T-helper 9 cell (primary cell): ENCODE results near the gene NELL2.
"Not testable (repeated sequence)": the region's sequence is repeated elsewhere in the genome, so short reads cannot be mapped to it uniquely, and the experiment has no call there.

Experiments
- DNase-seq: peaks from one replicate; pipeline ENCODE4 v3.0.0-alpha.2; 2020

NELL2 gene

DNA sequence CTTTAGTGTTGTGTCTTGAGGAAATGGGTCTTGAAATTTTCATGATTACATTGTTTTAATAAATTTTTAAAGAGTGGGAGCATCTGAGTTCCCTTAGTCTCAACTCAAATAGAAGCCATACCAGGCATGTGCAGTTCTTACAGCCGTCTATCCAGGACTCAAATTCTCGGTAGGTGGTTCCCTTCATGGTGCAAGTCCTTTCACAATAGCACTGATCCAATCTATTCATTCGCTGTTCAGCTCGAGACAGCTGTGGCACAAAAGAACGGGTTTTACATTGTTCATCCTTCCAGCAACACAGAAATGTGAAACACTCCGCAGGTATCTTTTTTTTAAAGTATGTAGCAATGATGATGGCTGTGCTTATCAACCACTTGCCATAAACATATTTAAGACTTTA, 100.2 kb downstream of the NELL2 start:
- no peak for DNase-seq

DNA sequence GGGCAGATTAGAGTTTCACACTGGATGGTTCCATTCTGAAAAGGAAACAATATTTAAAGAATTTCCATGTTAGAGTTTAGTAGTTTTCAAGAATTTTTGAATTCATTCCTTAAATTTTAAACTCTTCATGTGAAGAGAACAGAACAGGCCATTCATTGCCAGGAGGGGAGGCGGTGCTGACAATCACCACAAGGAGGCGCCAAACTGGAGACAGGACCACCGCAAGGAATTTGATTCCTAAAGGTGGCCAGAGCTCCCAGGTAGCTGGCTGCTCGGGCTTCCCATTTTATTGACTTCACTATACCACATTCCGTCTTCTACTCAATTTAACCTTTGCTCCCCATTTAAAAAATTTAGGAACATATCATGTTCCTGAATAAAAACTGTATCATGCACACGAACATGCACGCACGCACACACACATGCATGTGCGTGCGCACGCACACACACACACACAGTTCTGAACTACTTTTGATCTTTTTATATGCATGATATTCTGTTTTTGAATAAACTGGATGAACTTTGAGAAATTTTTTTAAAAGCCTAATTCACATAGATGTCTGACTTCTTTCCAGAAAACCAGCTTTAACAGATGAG, 101.2 kb downstream of the NELL2 start:
- DNase-seq = peak; percentile 68

DNA sequence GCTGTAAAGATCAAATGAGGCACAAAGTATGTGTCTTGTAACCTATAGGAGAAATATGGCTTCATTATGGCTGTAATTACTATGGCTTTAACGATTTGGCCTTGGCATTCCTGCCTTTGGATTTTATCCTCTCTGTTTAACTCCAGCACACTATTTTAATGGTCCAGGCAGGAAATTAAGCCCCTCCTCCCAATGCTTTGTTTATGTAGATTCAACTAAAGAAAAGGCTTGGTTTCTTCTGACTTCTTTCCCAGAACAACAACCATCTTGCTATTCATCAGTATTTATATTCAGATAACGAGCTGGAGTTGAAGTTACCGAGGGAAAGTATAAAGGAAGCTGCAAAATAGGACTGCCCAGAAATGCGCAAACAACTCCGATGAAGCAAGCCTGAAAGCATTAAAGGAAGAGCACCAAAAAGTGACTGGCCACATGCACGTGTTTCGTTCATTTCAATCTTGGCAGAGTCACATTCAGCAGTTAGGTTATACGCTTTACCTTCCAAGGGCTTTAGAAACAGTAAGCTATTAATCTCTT, 104.6 kb downstream of the NELL2 start:
- DNase-seq = no peak

DNA sequence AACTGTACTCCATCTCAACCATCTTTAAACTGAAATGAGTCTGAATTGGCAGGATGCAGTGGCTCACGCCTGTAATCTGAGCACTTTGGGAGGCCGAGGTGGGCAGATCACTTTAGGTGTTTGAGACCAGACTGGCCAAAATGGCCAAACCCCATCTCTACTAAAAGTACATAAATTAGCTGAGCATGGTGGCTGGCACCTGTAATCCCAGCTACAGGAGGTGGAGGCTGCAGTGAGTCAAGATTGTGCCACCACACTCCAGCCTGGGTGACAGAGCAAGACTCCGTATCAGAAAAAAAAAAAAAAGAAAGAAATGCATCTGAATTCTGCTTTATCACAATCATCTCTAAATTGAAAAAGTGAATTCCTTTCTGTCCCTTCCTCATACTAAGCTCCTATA, 110.3 kb downstream of the NELL2 start:
- DNase-seq = no peak

DNA sequence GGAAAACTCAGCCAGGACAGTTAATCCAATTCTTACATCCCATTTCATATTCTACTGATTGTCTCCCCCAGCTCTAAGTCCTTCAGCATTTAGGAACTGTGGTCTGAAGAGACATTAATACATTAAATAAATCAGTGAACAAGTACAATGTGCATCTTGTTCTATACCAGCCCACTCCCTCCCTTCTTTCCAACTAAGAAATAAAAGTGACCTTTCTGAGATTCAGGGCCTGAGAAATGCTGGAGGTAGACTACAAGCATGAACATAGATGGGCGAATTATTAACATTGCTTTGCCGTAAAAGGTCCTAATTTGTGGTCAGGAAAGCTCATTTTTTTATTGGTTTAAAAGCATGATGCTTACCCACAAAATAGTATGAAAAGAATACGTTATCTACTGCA, 113.1 kb downstream of the NELL2 start:
- no peak for DNase-seq

DNA sequence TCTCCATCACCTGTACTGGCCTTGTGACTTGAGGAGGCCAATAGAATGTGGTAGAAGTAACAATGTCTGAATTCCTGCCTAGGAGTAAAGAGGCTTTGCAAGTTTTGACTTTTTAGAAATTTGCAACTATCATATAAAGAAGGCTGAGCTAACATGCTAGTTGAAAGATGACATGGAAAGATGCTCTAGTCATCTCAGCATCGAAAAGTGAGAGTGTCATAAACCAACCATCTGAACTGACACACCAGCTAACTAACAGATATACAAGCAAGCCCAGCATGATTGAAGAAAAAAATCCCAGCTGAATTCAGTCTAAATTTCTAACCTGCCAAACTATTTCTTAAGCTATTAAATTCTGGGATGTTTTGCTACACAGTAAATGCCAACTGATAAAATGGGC, 116.8 kb downstream of the NELL2 start:
- no peak for DNase-seq

DNA sequence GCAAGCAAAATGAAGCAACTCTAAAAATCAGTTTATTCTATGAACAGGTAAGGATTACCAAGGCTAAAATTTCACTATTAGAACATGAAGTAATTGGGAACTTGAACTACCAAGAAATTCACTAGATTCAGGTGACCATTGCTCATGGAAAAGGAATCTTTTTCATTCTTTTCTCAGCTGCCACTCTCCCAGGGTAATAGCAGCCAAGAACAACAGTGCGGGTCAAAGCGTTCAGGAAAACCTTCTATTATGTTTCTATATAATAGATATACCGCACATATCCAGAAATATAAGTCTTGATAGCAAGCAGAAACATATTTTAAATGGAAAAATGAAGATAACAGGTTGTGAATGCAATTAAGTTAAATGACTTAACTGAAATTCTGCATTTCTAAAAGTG, 125.6 kb downstream of the NELL2 start:
- DNase-seq = no peak

DNA sequence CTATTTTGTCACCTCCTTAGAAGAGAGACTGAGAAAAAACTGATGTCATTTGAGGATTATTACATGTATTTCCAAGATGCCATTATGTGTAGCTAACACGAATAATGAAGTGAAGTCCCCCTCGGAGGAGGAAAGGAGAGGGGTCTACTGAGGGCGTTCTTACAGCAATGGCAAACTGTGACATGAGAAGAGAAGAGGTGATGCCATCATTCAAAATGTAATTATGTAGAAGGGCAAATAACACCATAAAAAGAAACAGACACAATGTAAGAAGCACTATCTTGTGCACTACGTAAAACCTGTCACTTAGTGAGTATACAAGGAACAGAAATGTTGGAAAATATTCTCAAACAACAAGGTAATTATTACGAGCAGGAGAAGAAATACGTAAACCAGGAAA, 126.5 kb downstream of the NELL2 start:
- DNase-seq = no peak

DNA sequence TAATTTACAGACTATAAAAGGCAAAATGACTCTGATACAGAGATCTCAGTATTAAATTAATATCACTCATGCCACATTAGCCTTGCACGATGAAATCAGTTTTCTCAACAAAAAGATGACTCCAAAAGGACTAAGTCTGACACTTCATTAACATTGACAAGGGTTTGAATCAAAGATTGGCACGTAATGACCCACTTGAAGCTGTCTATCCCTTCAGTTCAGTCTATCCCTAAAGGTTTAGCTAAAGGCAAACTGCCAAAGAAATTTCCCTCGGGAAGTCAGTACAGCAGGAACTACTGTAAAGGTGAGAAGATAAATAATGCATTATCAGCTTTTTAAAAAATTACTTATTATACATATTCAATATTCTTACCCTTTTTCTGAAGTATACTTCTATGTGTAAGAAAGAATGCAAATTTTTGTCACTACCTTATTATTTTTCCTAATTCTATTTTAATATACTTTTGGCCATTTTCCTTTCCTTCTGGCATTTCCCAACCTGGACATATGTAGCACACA, 127.1 kb downstream of the NELL2 start:
- DNase-seq = no peak

DNA sequence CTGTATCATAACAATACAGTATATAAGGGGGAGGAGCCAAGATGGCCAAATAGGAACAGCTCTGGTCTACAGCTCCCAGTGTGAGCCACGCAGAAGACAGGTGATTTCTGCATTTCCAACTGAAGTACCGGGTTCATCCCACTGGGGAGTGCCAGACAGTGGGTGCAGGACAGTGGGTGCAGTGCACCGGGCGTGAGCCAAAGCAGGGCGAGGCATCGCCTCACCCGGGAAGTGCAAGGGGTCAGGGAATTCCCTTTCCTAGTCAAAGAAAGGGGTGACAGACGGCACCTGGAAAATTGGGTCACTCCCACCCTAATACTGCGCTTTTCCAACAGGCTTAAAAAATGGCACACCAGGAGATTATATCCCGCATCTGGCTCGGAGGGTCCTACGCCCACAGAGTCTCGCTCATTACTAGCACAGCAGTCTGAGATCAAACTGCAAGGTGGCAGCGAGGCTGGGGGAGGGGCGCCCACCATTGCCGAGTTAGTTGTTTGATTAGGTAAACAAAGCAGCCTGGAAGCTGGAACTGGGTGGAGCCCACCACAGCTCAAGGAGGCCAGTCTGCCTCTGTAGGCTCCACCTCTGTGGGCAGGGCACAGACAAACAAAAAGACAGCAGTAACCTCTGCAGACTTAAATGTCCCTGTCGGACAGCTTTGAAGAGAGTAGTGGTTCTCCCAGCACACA, 134.7 kb downstream of the NELL2 start:
- not testable (repeated sequence) for DNase-seq

DNA sequence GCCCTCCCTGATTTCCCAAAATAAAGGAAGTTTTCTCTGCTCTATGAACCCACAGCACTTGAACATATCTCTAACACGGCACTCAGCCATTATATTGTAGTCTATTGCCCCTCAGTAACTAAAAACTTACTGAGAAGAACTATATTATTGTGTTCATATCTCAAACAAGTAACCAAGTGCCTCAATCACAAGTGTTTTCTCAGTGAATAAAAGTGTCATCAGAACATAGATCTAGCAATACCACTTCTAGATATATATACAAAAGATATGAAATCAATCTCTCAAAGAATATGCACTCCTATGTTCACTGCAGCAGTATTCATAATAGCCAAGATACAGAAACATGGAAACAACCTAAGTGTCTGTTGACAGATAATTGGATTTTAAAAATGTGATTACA, 138.1 kb downstream of the NELL2 start:
- no peak for DNase-seq

DNA sequence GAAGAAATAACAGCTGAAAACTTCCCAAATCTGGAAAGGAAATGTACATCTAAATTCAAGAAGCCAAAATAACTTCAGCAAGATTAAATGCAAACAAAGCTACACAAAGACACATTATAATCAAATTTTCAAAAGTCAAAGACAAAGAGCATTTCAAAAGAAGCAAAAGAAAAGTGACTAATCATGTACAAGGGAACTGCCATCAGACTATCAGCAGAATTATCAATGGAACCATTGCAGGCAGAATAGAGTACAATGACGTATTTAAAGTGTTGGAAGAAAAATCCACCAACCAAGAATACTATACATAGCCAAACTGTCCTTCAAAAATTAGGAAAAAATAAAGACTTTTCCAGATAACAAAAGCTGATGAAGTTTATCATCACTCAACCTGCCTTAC, 147.5 kb downstream of the NELL2 start:
- DNase-seq = no peak

DNA sequence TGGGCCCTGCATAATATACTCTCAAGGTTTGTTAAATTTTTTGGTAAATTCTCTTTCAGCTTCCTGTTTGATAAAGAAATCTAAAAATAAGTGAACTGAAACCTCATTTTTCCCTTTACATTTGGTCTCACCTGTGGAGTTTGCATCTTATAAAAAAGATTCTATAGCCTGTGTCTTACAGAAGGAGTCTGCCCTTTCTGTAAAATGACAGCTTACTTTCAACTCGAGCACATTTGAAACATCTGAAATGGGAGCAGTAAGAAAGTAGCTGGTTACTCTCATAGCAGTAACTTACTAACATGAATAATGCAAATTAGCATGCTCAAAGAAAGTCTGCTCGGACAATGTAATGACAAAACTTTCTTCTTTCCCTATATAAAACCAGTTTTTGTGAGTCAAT, 155.8 kb downstream of the NELL2 start:
- DNase-seq = no peak

DNA sequence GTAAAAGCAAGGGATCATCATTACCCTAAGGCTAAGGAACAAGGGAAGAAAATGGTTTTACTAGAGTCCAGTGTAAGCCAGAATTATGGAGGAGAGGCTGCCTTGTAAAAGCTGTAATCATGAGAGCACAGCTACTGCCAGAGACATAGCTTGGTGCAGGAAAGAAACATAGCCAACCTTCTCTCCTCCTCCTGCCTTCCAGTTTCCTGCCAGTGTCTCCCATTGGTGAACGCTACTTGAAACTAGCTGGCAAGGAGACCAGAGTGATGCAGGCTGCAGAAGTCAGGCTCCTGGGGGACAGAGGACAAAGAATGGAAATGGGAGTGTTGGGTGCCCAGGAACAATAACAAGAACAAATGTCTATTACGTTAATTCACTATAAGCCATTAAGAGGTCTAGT, 158.5 kb downstream of the NELL2 start:
- no peak for DNase-seq

DNA sequence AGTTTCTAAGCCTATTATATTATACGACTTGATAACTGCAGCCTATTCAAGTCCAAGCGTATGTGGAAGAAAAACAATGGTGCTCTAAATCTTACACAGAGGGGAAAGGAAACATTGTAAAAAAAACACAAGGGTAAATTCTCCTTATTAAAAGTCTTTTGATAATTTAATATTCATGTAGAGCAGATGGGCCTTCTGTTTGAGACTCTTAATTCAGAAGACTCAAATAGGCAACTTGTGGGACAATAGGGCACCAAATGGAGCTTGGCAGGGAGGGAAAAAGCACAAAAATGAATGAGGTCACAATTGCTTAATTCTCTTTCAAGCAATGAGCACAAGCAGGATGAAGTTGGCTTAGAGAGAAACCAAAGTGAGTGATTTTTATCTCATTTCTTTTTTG, 159.4 kb downstream of the NELL2 start:
- no peak for DNase-seq

DNA sequence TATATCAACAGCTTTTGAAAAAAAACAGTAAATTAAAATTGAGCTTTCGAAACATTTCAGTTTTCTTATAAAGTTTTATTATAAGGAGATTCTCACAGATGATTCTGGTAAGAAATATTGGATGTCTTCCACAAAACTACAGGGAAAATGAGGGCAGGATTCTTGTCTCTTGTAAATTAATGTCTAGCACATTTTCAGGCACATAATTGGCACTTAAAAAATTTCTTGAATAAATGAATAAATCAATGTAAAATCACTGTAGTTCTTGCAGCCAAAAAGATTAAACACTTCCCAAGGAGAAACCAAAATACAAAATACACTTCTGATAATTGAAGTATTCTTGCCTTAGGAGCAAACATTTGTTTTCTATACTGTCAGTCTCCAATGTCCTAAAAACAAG, 164.4 kb downstream of the NELL2 start:
- DNase-seq = no peak

DNA sequence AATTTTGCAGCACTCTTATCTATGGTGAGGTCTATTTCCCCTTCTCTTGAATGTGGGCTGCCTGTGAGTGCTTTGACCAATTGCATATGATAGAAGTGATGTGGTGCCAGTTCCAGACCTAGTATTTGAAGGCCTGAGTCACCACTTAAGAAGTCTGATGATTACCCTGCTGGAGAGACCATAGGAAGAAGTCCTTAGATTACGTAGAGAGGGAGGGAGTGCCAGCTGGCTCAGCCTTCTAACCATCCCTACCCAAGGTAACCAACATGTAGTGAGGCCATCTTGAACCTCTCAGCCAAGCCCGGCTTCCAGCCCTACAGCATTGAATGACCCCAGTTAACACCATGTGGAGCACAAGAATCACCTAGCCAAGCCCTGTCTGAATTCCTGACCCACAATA, 166.9 kb downstream of the NELL2 start:
- DNase-seq = no peak

DNA sequence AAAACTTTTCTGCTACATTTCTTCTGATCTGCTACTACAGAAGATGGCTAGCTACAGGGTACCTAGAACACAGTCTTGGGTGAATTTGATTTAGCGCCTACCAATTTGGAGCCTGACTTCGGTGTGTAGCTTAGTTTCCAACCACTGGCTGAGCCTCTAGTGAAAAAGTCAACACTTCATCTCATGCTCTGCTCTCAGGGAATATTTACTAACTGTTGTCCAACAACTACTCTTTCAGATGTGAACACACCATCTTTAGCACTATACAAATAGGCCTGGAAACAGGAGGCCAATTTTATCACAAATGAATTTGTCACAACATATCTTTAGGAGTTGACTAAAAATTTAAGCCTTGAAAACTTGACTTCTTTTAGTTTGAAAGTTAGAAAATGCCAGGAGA, 167.9 kb downstream of the NELL2 start:
- DNase-seq = no peak

DNA sequence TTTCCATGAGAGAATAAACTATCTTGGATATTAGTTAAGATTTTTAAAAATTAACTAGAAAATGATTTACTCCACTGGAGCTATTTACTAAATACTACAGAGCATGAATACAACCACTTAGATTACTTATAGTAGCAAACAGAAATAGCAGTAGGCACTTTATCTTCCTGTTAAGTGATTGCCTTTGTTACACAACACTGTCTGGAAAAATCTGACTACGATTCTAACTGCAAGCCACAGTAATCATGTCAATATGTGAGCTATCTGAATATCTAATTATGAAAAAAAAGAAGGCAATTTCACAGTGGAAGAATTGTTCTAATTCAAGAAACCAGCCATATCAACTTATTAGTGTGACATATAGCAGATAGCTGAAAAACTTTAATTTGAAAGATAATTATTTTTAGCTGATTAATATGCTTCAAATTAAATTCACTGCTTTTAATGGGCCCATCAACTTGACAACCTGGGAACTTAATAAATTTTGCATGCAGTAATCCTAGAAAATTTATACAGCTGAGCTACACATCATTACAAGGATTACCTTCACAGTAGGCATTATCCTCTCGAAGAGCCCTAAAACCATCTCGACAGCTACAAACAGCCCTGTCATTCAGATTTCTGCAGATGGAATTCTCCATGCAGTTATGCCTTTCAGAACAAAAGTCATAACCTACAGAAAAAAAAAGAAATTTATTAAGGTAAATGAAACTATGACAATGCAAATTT, 172.8 kb downstream of the NELL2 start:
- no peak for DNase-seq

DNA sequence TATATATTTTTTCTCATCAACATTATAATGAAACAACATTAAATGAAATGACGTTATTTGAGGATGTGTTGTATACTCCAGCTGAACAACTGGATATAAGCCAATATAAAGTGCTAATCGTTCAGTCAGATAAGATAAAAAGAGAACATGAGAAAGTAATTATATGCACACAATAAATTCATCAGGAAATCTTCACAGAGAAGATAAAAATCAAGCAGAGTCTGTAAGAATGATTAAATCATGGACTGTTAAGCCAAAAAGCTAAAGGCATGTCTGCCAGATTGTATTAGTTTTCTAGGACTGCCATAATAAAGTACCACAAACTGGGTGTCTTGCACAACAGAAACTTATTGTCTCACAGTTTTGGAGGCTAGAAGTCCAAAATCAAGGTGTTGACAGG, 178.6 kb downstream of the NELL2 start:
- DNase-seq = no peak

DNA sequence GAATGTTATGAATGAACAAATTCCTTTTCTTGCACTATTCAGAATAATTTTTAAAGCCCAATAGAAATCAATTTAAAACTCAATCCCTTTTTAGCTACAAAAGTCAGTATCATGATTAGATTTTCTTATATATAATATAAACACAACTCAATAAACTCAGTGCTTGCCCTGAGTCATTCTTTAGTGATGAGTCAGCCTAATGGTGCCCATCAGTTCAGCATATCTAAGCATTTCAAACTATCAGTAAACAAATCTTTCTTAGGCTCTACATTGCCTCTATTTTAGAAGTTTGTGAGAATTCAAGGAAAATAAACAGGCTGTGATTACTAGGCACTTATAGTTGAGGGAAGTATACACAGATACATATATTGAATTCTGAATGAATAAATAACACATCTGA, 179.6 kb downstream of the NELL2 start:
- no peak for DNase-seq

DNA sequence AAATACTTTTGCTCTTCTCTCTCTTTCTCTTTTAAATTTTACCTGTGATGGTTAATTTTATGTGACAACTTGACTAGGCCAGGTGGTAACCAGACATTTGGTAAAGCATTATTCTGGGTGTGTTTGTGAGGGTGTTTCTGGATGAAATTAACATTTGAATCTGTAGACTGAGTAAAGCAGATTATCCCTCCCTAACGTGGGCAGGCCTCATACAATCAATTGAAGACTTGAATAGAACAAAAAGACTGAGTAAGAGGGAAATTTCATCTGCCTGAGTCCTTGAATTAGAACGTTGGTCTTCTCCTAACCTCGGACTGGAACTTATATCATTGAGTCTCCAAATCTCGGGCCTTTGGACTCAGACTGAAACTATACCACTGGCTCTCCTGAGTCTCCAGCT, 182.1 kb downstream of the NELL2 start:
- DNase-seq = no peak

DNA sequence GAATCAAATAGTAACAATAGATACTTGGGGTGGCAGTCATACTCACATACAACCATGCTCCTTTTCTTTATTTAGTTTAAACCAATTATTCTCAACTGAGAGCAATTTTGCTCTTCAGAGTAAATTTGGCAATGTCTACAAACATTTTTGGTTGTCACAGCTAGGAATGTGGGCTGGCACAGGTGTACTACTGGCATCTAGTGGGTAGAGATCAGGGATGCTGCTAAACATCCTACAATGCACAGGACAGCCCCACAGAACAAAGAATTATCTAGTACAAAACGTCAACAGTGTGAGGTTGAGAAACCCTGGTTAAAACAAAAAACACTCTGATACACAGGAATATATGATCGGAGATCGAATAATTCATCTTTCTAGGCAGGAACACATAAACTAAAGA, 186.5 kb downstream of the NELL2 start:
- no peak for DNase-seq
